ENCODE measurements around the gene SLC25A23.
A peak's percentile ranks its signal among the peaks of the same experiment; 100 is the strongest.
"Not testable (repeated sequence)": the region's sequence is repeated elsewhere in the genome, so short reads cannot be mapped to it uniquely, and the experiment has no call there.

Gene SLC25A23

DNA sequence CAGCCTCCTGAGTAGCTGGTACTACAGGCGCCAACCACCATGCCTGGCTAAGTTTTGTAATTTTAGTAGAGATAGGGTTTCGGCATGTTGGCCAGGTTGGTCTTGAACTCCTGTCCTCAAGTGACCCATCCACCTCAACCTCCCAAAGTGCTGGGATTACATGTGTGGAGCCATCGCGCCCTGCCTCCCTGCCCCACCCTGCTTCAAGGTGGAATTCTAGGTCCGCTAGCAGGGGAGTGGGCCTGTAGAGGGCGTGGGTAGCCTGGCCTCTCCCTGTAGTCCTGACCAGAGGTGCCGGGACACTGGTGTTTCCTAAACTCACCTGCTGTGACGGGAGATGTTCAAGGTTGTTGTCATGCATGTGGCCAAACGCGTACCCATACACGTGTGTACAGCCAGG, 26.4 kb downstream of the SLC25A23 start:
- Histone ChIP-seq H3K9me3 (ENCODE audit: insufficient read depth, low read depth, low read length) (no peaks in the 10 kb centered on the region), H3K36me3 (ENCODE audit: insufficient read depth, low read length) (no peaks in the 10 kb centered on the region), H3K27me3 (ENCODE audit: insufficient read depth, low read length) (peaks cover 5% of the 10 kb centered on the region), H3K27ac (ENCODE audit: low read depth, low read length) (no peak overlapping the region), H3K4me1 (ENCODE audit: insufficient read depth, low read length) (no peaks in the 10 kb centered on the region), H3K4me3 (ENCODE audit: low read length) (no peak overlapping the region), H3K9ac (ENCODE audit: low read depth, low read length) (no peak overlapping the region)
- WGBS = 73% methylated on average over 11 of the region's 11 CpGs

GRCh38 chr19:6431891-6432290, 27.7 kb downstream of the SLC25A23 start:
- no peaks in the 10 kb centered on the region for H3K9me3 ChIP-seq (ENCODE audit: insufficient read depth, low read depth, low read length)
- WGBS = 87% methylated on average over 11 of the region's 11 CpGs
- no peaks in the 10 kb centered on the region for H3K4me1 ChIP-seq (ENCODE audit: insufficient read depth, low read length)
- H3K9ac ChIP-seq (ENCODE audit: low read depth, low read length) = no peak overlapping the region
- no peak overlapping the region for H3K27ac ChIP-seq (ENCODE audit: low read depth, low read length)
- peaks cover 5% of the 10 kb centered on the region for H3K27me3 ChIP-seq (ENCODE audit: insufficient read depth, low read length)
- H3K36me3 ChIP-seq (ENCODE audit: insufficient read depth, low read length) = no peaks in the 10 kb centered on the region
- no peak overlapping the region for H3K4me3 ChIP-seq (ENCODE audit: low read length)

GRCh38 chr19:6429419-6430221, 30.0 kb downstream of the SLC25A23 start:
- no peaks in the 10 kb centered on the region for H3K4me1 ChIP-seq (ENCODE audit: insufficient read depth, low read length)
- H3K27me3 ChIP-seq (ENCODE audit: insufficient read depth, low read length) = peaks cover 5% of the 10 kb centered on the region
- no peaks in the 10 kb centered on the region for H3K36me3 ChIP-seq (ENCODE audit: insufficient read depth, low read length)
- H3K27ac ChIP-seq (ENCODE audit: low read depth, low read length) = no peak overlapping the region
- no peak overlapping the region for H3K4me3 ChIP-seq (ENCODE audit: low read length)
- 64% methylated on average over 20 of the region's 20 CpGs for WGBS
- peaks cover 5% of the 10 kb centered on the region; the same call in 1 of the 2 replicates for H3K9me3 ChIP-seq (ENCODE audit: insufficient read depth, low read depth, low read length)
- H3K9ac ChIP-seq (ENCODE audit: low read depth, low read length) = no peak overlapping the region

GRCh38 chr19:6428692-6429418, 30.7 kb downstream of the SLC25A23 start:
- H3K9me3 ChIP-seq (ENCODE audit: insufficient read depth, low read depth, low read length); H3K36me3 ChIP-seq (ENCODE audit: insufficient read depth, low read length); H3K4me3 ChIP-seq (ENCODE audit: low read length); H3K27ac ChIP-seq (ENCODE audit: low read depth, low read length); H3K27me3 ChIP-seq (ENCODE audit: insufficient read depth, low read length); H3K4me1 ChIP-seq (ENCODE audit: insufficient read depth, low read length); H3K9ac ChIP-seq (ENCODE audit: low read depth, low read length): not testable (repeated sequence)
- WGBS = 88% methylated on average over 2 of the region's 2 CpGs

DNA sequence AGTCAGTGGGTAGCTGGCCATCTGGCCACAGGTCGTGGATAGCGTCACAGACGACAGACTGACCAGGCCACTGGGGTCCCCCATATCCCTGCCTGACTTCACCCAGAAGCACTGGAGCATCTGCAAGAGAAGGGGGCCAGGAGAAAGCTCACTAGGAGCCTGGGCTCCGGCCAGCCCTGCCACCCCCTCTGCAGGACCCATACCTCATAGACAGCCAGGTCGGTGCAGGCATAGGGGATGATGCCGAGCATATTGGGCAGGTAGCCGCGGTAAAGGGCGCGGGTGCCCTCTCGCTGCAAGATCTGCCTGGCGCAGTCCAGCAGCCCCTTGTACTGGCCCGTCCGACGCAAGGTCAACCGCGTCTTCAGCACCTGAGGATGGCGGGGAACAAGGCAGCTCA, 32.5 kb downstream of the SLC25A23 start:
- no peak overlapping the region for H3K9ac ChIP-seq (ENCODE audit: low read depth, low read length)
- H3K36me3 ChIP-seq (ENCODE audit: insufficient read depth, low read length) = peaks cover 8% of the 10 kb centered on the region
- H3K4me3 ChIP-seq (ENCODE audit: low read length) = no peak overlapping the region
- H3K4me1 ChIP-seq (ENCODE audit: insufficient read depth, low read length) = no peaks in the 10 kb centered on the region
- peaks cover 5% of the 10 kb centered on the region; the same call in 1 of the 2 replicates for H3K9me3 ChIP-seq (ENCODE audit: insufficient read depth, low read depth, low read length)
- 95% methylated on average over 18 of the region's 18 CpGs for WGBS
- no peak overlapping the region for H3K27ac ChIP-seq (ENCODE audit: low read depth, low read length)
- H3K27me3 ChIP-seq (ENCODE audit: insufficient read depth, low read length) = peaks cover 5% of the 10 kb centered on the region

- no peaks in the 10 kb centered on the region for H3K4me1 ChIP-seq (ENCODE audit: insufficient read depth, low read length)
- H3K9me3 ChIP-seq (ENCODE audit: insufficient read depth, low read depth, low read length) = peaks cover 5% of the 10 kb centered on the region; the same call in 1 of the 2 replicates
- H3K4me3 ChIP-seq (ENCODE audit: low read length) = no peak overlapping the region
- peaks cover 20% of the 10 kb centered on the region for H3K36me3 ChIP-seq (ENCODE audit: insufficient read depth, low read length)
- 92% methylated on average over 21 of the region's 21 CpGs for WGBS
- peaks cover 5% of the 10 kb centered on the region for H3K27me3 ChIP-seq (ENCODE audit: insufficient read depth, low read length)
- no peak overlapping the region for H3K27ac ChIP-seq (ENCODE audit: low read depth, low read length)
- H3K9ac ChIP-seq (ENCODE audit: low read depth, low read length) = no peak overlapping the region
Observed at GRCh38 chr19:6425732-6426620, 33.6 kb downstream of the SLC25A23 start.

DNA sequence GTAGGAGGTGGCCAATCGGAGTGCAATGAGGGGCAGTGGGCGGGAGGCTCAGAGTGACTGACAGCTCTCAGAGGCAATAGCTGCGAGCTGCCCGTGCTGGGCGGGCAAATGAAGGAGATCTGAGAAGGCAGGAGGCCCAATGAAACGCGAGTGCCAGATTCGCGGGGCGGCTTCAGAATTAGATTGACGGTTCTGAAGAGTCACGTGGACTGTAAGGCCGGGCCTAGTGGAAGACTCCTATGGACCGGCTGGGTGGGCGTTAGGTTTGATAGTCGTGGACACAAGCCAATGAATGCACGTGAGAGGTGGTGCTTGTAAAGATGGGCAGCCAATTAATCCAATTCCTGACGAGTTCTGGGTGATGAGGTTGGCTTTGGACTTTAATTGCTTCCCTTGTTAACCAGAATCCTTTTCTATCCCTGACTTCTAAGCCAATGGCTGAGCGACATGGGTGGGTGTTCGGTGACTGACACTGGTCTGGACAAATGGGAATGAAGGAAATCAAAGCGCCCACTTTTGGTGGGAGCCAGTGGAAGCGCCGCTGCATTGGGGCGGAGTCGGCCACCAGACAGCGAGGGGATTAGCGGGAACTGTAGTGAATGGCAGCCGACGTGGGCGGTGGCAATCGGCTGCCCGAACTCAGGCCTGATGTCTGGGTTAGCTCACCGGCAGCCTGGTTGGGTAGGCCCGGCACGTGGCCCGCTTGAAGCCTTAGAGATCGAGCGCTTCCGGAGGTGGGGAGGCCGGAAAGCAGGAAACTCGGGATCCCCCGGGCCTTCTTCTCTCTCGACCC, 34.5 kb downstream of the SLC25A23 start:
- 0 out of 2 replicates have a peak overlapping the region, but pooled peaks have one; percentile 1 for H3K4me3 ChIP-seq (ENCODE audit: low read length)
- H3K4me1 ChIP-seq (ENCODE audit: insufficient read depth, low read length) = no peaks in the 10 kb centered on the region
- H3K27me3 ChIP-seq (ENCODE audit: insufficient read depth, low read length) = peaks cover 5% of the 10 kb centered on the region
- peaks cover 5% of the 10 kb centered on the region; the same call in 1 of the 2 replicates for H3K9me3 ChIP-seq (ENCODE audit: insufficient read depth, low read depth, low read length)
- H3K9ac ChIP-seq (ENCODE audit: low read depth, low read length) = no peak overlapping the region
- peaks cover 28% of the 10 kb centered on the region for H3K36me3 ChIP-seq (ENCODE audit: insufficient read depth, low read length)
- H3K27ac ChIP-seq (ENCODE audit: low read depth, low read length) = no peak overlapping the region
- 11% methylated on average over 43 of the region's 43 CpGs for WGBS

DNA sequence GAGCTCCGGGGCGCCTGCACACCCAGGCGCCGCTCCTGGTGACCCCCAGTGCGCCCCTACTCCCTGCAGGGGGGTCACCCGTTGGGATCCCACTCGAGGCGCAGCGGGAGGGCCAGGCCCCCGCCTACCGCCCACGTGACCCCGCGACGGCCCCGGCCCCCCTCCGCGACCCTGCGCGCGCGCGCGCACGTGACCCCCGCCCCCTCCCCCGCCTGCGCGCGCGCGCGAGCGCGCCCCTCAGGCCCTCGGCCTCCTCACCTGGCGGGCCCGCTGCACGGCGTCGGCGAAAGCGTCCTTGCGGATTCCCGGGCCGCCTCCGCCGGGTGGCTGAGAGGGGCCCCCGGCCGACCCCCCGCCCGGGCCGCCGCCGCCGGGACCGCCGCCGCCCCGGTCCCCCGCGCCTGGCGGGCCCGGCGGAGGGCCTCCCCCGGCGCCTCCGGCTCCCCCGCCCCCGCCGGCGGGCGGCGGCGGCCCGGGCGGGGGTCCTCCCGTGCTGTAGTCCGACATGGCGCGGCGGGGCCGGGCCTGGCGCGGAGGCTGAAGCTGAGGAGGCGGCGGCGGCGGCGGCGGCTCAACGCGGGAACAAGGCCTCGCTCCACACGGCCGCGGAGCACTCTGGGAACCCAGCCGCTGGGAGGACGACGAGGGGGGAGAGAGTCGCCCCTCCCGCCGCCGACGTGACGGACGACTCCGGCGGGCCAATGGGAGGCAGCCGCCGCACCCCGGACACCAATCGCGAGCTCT, 35.2 kb downstream of the SLC25A23 start, which contains the start of gene KHSRP:
TSS of gene KHSRP (minus strand) at position 617 of the 744 bp plus-strand sequence. CDS start at position 507, 110 bp downstream.
- Histone ChIP-seq H3K27ac (ENCODE audit: low read depth, low read length) (peak within 1 kb of the TSS; percentile 73), H3K27me3 (ENCODE audit: insufficient read depth, low read length) (peaks cover under 1% of the 10 kb centered on the region; the same call in 1 of the 2 replicates), H3K36me3 (ENCODE audit: insufficient read depth, low read length) (peaks cover 36% of the 10 kb centered on the region), H3K4me3 (ENCODE audit: low read length) (peak within 1 kb of the TSS; percentile 92), H3K4me1 (ENCODE audit: insufficient read depth, low read length) (no peaks in the 10 kb centered on the region), H3K9me3 (ENCODE audit: insufficient read depth, low read depth, low read length) (peaks cover 5% of the 10 kb centered on the region; the same call in 1 of the 2 replicates), H3K9ac (ENCODE audit: low read depth, low read length) (peak within 1 kb of the TSS; percentile 69)
- WGBS = under 1% methylated on average over 112 of the region's 114 CpGs

GRCh38 chr19:6423499-6424194, 35.9 kb downstream of the SLC25A23 start:
- peaks cover 43% of the 10 kb centered on the region for H3K36me3 ChIP-seq (ENCODE audit: insufficient read depth, low read length)
- peak overlapping the region; percentile 69 for H3K27ac ChIP-seq (ENCODE audit: low read depth, low read length)
- H3K4me1 ChIP-seq (ENCODE audit: insufficient read depth, low read length) = no peaks in the 10 kb centered on the region
- peak overlapping the region; percentile 69 for H3K9ac ChIP-seq (ENCODE audit: low read depth, low read length)
- peaks cover 5% of the 10 kb centered on the region; the same call in 1 of the 2 replicates for H3K9me3 ChIP-seq (ENCODE audit: insufficient read depth, low read depth, low read length)
- 2% methylated on average over 20 of the region's 20 CpGs for WGBS
- no peaks in the 10 kb centered on the region for H3K27me3 ChIP-seq (ENCODE audit: insufficient read depth, low read length)
- H3K4me3 ChIP-seq (ENCODE audit: low read length) = peak overlapping the region; percentile 92
